ENCODE data around the gene ARHGAP42. TPM values are rescaled to one million over a fixed set of nuclear protein-coding genes. Genes with fewer than 3 reads are reported as not detected.
A peak's percentile ranks its signal among the peaks of the same experiment; 100 is the strongest.

ARHGAP42 gene
- total RNA-seq, 1 donor from 2014 or later = 21.6 TPM

DNA sequence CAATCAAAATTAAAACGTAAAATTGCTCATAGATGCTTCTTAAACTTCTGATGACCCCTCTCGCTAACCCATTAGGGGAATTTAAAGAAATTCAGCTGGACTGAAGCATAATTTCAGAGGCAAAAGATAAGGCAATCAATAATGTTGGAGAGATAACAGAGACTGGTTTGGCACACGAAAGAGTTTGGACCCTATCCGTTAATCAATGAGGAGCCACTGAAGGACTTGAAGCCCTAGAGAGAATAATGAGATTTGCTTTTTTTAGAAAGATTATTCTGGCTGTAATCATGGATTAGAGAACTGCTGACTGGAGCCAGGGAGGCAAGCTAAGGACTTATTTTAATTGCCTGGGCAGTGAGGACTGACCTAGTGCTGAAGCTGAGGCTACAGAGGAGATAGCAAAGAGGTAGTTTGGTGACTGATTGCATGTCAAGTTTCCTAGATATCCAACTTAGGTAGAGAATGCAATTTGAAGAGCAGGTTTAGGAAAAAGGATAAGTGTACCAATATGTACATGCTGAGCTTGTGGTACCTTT, 11.9 kb upstream of the ARHGAP42 start:
- no peak overlapping the region for H3K27ac Mint-ChIP-seq (ENCODE audit: unreplicated experiment)
- peaks cover 4% of the 10 kb centered on the region for H3K4me1 Mint-ChIP-seq
- H3K36me3 Mint-ChIP-seq (ENCODE audit: low read depth) = no peaks in the 10 kb centered on the region
- H3K27me3 Mint-ChIP-seq (ENCODE audit: low read depth) = no peaks in the 10 kb centered on the region
- H3K4me3 Mint-ChIP-seq = no peak overlapping the region
- TF ChIP-seq, protein P1, sequence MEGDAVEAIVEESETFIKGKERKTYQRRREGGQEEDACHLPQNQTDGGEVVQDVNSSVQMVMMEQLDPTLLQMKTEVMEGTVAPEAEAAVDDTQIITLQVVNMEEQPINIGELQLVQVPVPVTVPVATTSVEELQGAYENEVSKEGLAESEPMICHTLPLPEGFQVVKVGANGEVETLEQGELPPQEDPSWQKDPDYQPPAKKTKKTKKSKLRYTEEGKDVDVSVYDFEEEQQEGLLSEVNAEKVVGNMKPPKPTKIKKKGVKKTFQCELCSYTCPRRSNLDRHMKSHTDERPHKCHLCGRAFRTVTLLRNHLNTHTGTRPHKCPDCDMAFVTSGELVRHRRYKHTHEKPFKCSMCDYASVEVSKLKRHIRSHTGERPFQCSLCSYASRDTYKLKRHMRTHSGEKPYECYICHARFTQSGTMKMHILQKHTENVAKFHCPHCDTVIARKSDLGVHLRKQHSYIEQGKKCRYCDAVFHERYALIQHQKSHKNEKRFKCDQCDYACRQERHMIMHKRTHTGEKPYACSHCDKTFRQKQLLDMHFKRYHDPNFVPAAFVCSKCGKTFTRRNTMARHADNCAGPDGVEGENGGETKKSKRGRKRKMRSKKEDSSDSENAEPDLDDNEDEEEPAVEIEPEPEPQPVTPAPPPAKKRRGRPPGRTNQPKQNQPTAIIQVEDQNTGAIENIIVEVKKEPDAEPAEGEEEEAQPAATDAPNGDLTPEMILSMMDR (conservative IDR thresholded peaks at IDR 0.05) = no peak
- DNase-seq (ENCODE audit: low read depth, low spot score) = no peak
- H3K9me3 Mint-ChIP-seq = no peaks in the 10 kb centered on the region

DNA sequence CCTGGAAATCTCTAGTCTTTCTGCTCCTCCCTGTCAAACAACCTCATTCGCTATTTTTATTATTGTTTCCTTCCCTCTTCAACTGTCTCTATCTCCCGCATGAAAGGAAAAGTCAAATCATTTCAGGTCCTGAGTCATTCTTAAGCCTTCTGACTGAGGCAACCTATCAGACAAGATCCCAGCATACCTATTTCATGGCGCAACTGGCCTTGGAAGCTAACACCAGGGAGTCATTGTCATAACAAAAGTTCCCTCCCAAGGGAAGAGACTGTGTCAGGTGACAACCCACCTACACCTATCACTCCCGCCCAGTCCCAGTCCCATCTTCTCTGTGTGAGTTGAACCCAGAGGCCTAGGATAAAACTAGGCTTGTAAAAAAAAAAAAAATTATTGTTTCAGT, 10.2 kb upstream of the ARHGAP42 start:
- Mint-ChIP-seq H3K4me1 (peaks cover 9% of the 10 kb centered on the region), H3K27ac (ENCODE audit: unreplicated experiment) (no peak overlapping the region), H3K36me3 (ENCODE audit: low read depth) (no peaks in the 10 kb centered on the region), H3K4me3 (no peak overlapping the region), H3K27me3 (ENCODE audit: low read depth) (no peaks in the 10 kb centered on the region), H3K9me3 (no peaks in the 10 kb centered on the region)
- TF ChIP-seq, protein P1 (conservative IDR thresholded peaks at IDR 0.05) = no peak
- DNase-seq (ENCODE audit: low read depth, low spot score) = no peak

DNA sequence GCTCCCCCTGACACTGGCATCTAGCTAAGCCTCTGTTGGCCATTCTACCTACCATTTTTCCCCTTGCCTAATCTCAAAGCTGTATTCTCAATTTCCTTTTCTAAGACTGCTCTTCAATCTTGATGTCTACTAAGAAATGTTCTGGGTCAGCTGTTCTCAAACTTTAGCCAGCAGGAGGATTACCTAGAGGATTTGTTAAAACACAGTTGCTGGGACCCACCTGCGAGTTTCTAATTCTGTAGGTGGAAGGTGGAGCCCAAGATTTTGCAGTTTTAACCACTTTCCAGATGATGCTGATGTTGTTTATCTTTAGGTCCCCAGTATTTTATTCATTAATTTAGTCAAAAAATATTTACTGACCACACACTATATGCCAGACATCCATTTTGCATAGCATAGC, 9.3 kb upstream of the ARHGAP42 start:
- DNase-seq (ENCODE audit: low read depth, low spot score) = no peak
- Mint-ChIP-seq H3K4me3 (no peak overlapping the region), H3K36me3 (ENCODE audit: low read depth) (no peaks in the 10 kb centered on the region), H3K27ac (ENCODE audit: unreplicated experiment) (no peak overlapping the region), H3K4me1 (peaks cover 14% of the 10 kb centered on the region), H3K27me3 (ENCODE audit: low read depth) (no peaks in the 10 kb centered on the region), H3K9me3 (no peaks in the 10 kb centered on the region)
- TF ChIP-seq, protein P1 (conservative IDR thresholded peaks at IDR 0.05) = no peak

DNA sequence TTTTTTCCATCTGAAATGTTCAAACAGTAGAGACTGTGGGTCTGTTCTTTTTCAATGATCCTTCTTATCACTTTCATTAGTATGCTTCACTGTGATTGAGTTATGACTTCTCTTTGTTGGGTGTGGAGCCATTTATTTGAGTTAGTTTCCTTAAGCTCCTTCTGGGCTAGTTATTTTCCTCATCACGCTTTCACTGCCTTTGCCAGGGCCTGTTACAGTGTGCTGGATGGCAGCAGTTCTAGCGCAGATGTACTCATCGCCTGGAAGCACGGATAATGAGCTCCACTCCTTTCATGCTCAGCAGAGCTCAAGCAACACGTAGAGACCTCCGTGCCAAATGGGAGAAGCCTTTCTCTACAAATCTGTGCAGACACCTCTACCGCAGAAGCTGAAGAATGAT, 7.0 kb upstream of the ARHGAP42 start:
- H3K36me3 Mint-ChIP-seq (ENCODE audit: low read depth) = no peaks in the 10 kb centered on the region
- no peaks in the 10 kb centered on the region for H3K27me3 Mint-ChIP-seq (ENCODE audit: low read depth)
- H3K27ac Mint-ChIP-seq (ENCODE audit: unreplicated experiment) = peak overlapping the region; percentile 75
- TF ChIP-seq, protein P1 (conservative IDR thresholded peaks at IDR 0.05) = no peak
- H3K9me3 Mint-ChIP-seq = no peaks in the 10 kb centered on the region
- DNase-seq (ENCODE audit: low read depth, low spot score) = no peak
- no peak overlapping the region for H3K4me3 Mint-ChIP-seq
- H3K4me1 Mint-ChIP-seq = peaks cover 30% of the 10 kb centered on the region

DNA sequence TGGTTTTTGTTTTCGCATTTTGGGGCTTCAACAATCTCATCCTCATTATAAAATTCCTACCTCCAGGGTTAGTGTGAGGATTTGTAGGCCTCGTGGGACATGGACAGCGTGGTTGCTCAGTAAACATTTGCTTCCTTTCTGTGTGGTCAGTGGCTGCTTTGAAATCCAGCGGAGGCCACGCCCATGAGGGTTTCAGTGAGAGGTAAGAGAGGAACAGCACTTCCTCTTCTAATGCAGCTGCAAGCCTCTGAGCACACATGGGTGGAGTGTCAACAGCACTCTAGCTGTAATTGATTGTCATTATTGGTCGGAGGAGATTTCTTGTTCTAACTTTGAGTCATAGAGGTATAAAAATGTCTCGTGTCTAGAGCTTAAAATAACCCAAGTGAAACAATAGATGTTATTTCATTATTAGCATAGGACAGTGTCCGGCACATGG, 6.0 kb upstream of the ARHGAP42 start:
- no peak for DNase-seq (ENCODE audit: low read depth, low spot score)
- TF ChIP-seq, protein P1 (conservative IDR thresholded peaks at IDR 0.05) = no peak
- Mint-ChIP-seq H3K9me3 (no peaks in the 10 kb centered on the region), H3K36me3 (ENCODE audit: low read depth) (no peaks in the 10 kb centered on the region), H3K27me3 (ENCODE audit: low read depth) (no peaks in the 10 kb centered on the region), H3K4me3 (no peak overlapping the region), H3K27ac (ENCODE audit: unreplicated experiment) (no peak overlapping the region), H3K4me1 (peaks cover 33% of the 10 kb centered on the region)
